Mucosa of stomach (tissue), 1 donor: Measurements from ENCODE around the gene MNDA.

ENCODE experiments used
- H3K27me3 ChIP-seq: one replicate; pipeline ENCODE4 v1.7.0; 2013; ENCODE audit warnings: mild to moderate bottlenecking, low read length; ENCODE audit not compliant: control insufficient read depth, insufficient read depth
- H3K36me3 ChIP-seq: one replicate; pipeline ENCODE4 v1.7.0; 2013; ENCODE audit warnings: low read length; ENCODE audit not compliant: control insufficient read depth, insufficient read depth
- H3K4me1 ChIP-seq: one replicate; pipeline ENCODE4 v1.7.0; 2013; ENCODE audit warnings: mild to moderate bottlenecking, low read length; ENCODE audit not compliant: control insufficient read depth, insufficient read depth
- H3K4me3 ChIP-seq: one replicate; pipeline ENCODE4 v1.7.0; 2013; ENCODE audit warnings: low read length
- H3K9ac ChIP-seq: one replicate; pipeline ENCODE4 v1.7.0; 2013; ENCODE audit warnings: mild to moderate bottlenecking, low read length, moderate library complexity
- H3K9me3 ChIP-seq: one replicate; pipeline ENCODE4 v1.7.0; 2013; ENCODE audit warnings: mild to moderate bottlenecking, low read length, moderate library complexity; ENCODE audit not compliant: control insufficient read depth
- donor health status: Pancreatic carcinoma.

The MNDA gene

DNA sequence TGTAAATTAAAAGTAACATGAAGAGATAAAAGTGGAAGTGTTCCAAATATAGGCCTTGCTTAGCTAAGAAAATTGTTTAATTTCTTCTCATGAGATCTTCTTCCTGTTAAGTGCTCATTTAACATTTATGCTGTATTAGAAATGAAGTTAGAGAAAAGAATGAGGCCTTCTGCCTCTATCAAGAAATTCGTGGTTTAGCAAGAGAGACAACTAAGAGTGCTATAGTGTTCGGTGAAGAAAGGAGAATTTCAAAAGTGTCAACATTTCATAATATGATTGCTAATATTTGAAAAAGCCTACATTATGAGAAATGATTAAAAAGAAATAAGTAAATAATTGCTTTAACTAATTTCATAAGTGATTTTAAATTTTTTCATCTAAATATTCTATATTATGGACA, 18.8 kb upstream of the MNDA start:
- no peaks in the 10 kb centered on the region for H3K27me3 ChIP-seq

DNA sequence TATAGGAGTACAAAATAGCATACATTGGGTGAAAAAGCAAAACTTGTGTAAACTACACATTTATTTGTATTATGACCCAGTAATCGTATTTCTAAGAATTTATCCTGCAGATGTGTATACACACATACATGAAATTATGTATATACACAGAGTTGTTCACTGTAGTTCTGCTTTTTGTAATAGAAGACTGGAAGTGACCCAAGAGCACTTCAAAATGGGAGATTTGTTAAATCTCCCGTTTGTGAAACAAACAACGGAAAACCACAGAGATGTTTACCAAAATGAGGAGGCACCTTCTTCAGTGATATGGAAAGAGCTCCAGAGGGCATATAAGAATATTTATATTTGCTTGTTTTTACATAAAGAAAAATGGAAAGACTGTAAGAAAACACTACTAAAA, 18.0 kb upstream of the MNDA start:
- no peaks in the 10 kb centered on the region for H3K4me1 ChIP-seq
- no peaks in the 10 kb centered on the region for H3K36me3 ChIP-seq
- H3K4me3 ChIP-seq = no peak overlapping the region
- no peaks in the 10 kb centered on the region for H3K27me3 ChIP-seq
- H3K9ac ChIP-seq = no peak overlapping the region
- no peaks in the 10 kb centered on the region for H3K9me3 ChIP-seq

More for the DNA sequence above, 18.8 kb upstream of the MNDA start:
- no peak overlapping the region for H3K9ac ChIP-seq
- no peaks in the 10 kb centered on the region for H3K4me1 ChIP-seq
- H3K4me3 ChIP-seq = no peak overlapping the region
- no peaks in the 10 kb centered on the region for H3K9me3 ChIP-seq
- no peaks in the 10 kb centered on the region for H3K36me3 ChIP-seq

DNA sequence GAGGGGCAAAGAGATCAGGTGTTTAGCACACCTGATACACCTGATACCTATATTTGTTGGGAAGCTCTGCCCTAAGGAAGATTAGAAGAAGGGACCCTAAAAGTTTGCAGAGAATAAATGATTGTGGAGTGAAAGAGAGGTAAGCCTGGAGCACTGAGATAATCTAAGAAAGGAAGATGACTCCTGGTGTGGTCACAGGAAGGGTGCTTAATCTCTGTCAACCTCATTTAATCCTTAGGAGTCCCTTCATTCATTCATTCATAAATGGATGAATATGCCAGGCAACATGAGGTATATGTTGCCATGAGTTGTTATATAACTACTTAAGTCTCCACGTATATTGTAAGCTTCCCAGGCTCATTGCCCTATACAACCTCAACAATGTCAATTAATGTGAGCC, 16.2 kb upstream of the MNDA start:
- Histone ChIP-seq H3K9ac (no peak overlapping the region), H3K9me3 (no peaks in the 10 kb centered on the region), H3K4me3 (no peak overlapping the region), H3K27me3 (no peaks in the 10 kb centered on the region), H3K36me3 (no peaks in the 10 kb centered on the region), H3K4me1 (no peaks in the 10 kb centered on the region)

DNA sequence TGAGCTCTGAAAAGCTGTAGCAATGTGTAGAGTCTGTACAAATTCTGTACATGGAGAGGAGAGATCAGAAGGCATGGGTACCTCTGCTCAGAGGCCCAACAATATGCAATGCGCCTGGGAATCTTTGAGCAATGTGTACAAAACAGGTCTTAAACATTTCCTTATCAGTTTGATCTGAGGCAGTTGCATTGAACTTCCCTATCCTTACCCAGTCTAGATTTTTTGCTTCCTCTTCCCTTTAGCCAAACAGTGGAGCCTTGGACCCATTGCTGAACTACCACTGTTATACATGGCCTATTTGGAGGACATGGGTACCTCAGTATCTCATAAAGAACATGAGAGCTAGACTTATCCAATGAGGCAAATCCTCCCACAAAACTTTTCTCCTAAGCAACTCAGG, 12.6 kb upstream of the MNDA start:
- Histone ChIP-seq H3K27me3 (no peaks in the 10 kb centered on the region), H3K36me3 (no peaks in the 10 kb centered on the region), H3K9me3 (no peaks in the 10 kb centered on the region), H3K9ac (no peak overlapping the region), H3K4me3 (no peak overlapping the region), H3K4me1 (no peaks in the 10 kb centered on the region)

DNA sequence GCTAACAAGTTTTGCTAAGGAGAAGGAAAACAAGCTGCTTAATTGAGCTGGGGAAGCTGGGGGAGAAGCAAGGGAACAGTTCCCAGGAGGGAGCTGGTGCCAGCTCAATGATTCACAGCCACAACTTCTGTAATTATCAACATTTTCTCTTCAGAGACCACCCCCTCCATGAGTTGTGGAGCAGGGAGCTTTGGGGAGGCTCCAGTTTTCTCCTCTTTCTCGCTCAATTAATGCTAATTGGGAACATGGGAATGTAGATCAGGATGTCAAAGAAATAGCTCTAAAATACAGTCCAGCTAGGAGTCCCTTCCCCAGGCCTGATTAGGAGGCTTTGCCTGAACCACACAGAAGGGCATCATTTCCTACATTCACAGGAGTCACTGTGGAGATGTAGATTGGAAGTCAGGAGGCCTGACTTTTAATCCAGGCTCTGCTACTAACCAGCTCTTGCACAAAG, 12.1 kb upstream of the MNDA start:
- no peak overlapping the region for H3K9ac ChIP-seq

DNA sequence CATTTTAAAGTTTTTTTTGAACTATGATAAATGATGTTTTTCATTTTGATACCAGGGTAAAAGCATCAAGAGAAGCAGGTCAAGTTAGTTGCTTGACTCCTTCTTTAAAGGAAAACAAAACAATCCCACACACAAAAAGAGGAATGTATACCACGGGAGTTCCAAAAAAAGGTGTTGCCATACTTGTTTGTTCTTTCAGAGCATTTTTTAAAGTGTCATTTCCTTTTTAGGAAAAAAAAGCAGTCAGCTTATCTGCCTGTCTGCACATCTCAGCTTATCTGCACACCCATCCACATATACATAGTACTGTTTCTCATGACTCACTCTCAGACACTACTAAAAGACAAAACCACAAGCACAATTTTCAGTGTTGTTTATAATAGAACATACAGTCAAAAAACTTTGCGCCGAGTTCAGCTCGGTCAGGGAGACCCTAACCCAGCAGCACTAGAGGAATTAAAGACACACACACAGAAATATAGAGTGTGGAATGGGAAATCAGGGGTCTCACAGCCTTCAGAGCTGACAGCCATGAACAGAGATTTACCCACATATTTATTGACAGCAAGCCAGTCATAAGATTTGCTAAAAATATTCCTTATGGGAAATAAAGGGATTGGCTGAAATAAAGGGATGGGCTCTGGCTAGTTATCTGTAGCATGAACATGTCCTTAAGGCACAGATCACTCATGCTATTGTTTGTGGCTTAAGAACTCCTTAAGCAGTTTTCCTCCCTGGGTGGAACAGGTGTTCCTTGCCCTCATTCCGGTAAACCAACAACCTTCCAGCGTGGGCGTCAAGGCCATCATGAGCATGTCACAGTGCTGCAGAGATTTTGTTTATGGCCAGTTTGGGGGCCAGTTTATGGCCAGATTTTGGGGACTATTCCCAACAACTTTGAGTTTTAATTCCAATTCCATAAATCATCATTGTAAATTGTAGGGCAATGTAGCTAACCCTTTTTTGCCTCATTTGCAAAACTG, 11.4 kb upstream of the MNDA start:
- no peaks in the 10 kb centered on the region for H3K9me3 ChIP-seq
- no peaks in the 10 kb centered on the region for H3K36me3 ChIP-seq
- H3K4me1 ChIP-seq = no peaks in the 10 kb centered on the region
- H3K27me3 ChIP-seq = no peaks in the 10 kb centered on the region
- no peak overlapping the region for H3K4me3 ChIP-seq
- no peak overlapping the region for H3K9ac ChIP-seq

More for the DNA sequence above, 12.1 kb upstream of the MNDA start:
- no peaks in the 10 kb centered on the region for H3K27me3 ChIP-seq
- H3K4me1 ChIP-seq = no peaks in the 10 kb centered on the region
- H3K9me3 ChIP-seq = no peaks in the 10 kb centered on the region
- no peaks in the 10 kb centered on the region for H3K36me3 ChIP-seq
- H3K4me3 ChIP-seq = no peak overlapping the region

DNA sequence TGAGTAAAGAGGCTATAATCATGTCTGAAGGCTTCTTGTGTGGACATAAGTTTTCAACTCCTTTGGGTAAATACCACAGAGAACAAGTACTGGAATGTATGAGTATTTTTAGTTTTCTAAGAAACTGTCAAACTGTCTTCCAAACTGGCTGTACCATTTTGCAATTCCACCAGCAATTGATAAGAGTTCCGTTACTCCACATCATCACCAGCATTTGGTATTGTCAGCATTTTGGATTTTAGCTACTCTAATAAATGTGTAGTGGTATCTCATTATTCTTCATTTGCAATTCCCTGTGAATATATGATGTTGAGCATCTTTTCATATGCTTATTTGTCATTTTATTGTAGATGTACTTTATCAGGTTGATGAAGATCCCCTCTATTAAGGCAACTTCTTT, 9.4 kb upstream of the MNDA start:
- Histone ChIP-seq H3K36me3 (no peaks in the 10 kb centered on the region), H3K4me3 (no peak overlapping the region), H3K27me3 (no peaks in the 10 kb centered on the region), H3K9me3 (no peaks in the 10 kb centered on the region), H3K9ac (no peak overlapping the region), H3K4me1 (no peaks in the 10 kb centered on the region)

DNA sequence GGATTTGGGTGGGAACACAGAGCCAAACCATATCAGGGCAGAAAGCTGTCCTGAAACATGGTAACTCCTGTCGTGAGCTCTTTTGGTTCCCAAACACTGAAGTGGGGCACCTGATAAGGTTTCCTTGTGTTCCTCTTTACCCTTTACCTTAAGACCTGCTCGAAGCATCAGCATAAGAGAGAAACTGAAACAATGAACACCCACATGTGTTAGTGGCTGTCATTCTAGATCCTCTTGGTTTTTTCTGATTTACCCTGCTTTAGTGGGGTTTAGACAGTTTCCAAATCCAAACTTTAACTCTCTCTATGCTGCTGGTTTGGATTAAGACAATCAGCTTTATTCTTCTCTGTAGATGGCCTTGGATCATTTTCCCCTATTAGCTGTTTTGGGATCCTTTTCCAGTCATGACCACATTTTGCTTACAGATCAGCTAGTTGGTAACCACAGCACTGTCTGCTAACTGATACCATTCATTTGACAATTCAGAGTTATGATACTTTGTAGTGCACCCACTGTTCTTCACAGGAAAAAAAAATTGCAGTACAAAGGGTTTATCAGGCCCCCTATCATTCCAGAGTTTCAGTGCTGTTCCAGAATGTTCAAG, 975 bp upstream of the MNDA start:
- H3K4me3 ChIP-seq = no peak overlapping the region
- H3K9ac ChIP-seq = no peak overlapping the region
- H3K27me3 ChIP-seq = no peaks in the 10 kb centered on the region
- no peaks in the 10 kb centered on the region for H3K36me3 ChIP-seq
- no peaks in the 10 kb centered on the region for H3K4me1 ChIP-seq
- H3K9me3 ChIP-seq = no peaks in the 10 kb centered on the region

DNA sequence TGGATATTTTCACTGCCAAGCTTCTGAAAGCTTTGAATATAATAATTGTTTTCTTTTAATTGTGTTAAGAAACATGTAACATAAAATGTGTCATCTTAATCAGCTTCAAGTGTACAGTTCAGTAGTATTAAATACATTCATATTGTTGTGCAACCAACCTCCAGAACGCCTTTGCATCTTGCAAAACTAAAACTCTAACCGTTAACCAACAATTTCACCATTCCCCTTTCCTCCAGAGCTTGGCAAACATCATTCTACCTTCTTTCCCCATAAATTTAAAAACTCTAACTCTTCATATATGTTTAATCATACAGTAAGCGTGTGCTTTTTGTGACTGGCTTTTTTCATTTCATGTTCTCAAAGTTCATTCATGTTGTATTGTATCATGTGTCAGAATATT, 2.1 kb downstream of the MNDA start:
- Histone ChIP-seq H3K9ac (no peak overlapping the region), H3K36me3 (no peaks in the 10 kb centered on the region), H3K4me1 (no peaks in the 10 kb centered on the region), H3K27me3 (no peaks in the 10 kb centered on the region), H3K9me3 (no peaks in the 10 kb centered on the region), H3K4me3 (no peak overlapping the region)

DNA sequence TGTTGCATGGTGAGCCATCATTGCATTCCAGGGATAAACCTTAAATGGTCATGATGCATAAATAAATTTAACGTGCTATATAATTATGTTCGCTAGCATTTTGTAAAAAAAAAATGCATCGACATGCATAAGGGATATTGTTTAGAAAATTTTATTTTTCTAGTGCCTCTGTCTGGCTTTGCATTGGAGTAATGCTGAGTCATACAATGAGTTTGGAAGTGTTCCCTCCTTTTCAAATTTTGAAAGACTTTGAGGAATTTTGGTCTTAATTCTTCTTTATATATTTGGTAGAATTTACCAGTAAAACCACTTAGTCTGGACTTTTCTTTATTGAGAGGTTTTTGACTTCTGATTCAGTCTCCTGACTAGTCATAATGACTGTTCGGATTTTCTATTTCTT, 4.9 kb downstream of the MNDA start:
- Histone ChIP-seq H3K9me3 (no peaks in the 10 kb centered on the region), H3K4me1 (no peaks in the 10 kb centered on the region), H3K27me3 (no peaks in the 10 kb centered on the region), H3K4me3 (no peak overlapping the region), H3K36me3 (no peaks in the 10 kb centered on the region), H3K9ac (no peak overlapping the region)

DNA sequence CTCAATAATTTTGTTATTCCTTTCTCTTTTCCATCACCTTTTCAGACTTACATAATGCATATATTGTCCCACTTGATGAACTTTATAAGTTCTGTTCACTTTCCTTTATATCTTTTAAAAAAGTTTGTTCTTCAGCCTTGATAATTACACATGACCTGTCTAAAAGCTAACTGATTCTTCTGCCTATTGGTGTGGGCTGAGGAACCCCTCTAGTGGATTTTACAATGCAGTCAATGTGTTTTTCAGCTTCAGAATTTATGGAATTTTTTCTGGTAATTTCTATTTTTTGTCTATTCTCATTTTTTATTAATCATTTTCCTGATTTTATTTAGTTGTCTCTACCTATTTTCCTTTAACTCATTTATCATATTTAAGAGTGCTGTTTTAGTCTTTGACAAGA, 7.5 kb downstream of the MNDA start:
- Histone ChIP-seq H3K27me3 (no peaks in the 10 kb centered on the region), H3K9ac (no peak overlapping the region), H3K36me3 (no peaks in the 10 kb centered on the region), H3K4me3 (no peak overlapping the region), H3K4me1 (no peaks in the 10 kb centered on the region), H3K9me3 (no peaks in the 10 kb centered on the region)

DNA sequence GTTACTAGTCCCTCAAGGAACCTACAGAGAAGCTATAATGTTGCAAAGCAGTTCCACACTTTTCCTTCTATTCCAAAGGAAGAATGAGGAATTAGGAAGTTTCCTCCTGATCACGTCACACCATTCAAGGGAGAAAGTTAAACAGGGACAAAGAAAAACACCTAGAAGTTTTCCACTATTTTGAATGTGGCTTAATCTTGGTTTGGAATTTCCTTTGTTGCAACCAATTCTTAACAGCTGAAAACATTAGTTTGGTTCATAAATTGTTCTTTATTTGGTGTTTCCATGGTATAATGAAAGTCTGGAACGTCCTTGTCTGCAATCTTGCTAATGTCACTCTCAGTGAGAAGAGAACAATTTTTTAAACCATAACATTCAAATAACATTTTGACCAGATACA, 8.4 kb downstream of the MNDA start:
- Histone ChIP-seq H3K9ac (no peak overlapping the region), H3K36me3 (no peaks in the 10 kb centered on the region), H3K4me1 (no peaks in the 10 kb centered on the region), H3K4me3 (no peak overlapping the region), H3K27me3 (no peaks in the 10 kb centered on the region), H3K9me3 (no peaks in the 10 kb centered on the region)
